Stimulated activated CD8-positive, alpha-beta memory T cell treated with anti-CD3 and anti-CD28 coated beads, Interleukin-2, amount 100 ng/mL, for 1 hour (primary cell): Measurements from ENCODE around the gene CDK9.
A peak's percentile ranks its signal among the peaks of the same experiment; 100 is the strongest.
"Not testable (repeated sequence)": the region's sequence is repeated elsewhere in the genome, so short reads cannot be mapped to it uniquely, and the experiment has no call there.

Experiments
- DNase-seq, 2 donors: peaks; one replicate each; pipeline ENCODE4 v3.0.0-alpha.2; 2020; ENCODE audit warnings: low read depth in 2 of 2

Gene CDK9

DNA sequence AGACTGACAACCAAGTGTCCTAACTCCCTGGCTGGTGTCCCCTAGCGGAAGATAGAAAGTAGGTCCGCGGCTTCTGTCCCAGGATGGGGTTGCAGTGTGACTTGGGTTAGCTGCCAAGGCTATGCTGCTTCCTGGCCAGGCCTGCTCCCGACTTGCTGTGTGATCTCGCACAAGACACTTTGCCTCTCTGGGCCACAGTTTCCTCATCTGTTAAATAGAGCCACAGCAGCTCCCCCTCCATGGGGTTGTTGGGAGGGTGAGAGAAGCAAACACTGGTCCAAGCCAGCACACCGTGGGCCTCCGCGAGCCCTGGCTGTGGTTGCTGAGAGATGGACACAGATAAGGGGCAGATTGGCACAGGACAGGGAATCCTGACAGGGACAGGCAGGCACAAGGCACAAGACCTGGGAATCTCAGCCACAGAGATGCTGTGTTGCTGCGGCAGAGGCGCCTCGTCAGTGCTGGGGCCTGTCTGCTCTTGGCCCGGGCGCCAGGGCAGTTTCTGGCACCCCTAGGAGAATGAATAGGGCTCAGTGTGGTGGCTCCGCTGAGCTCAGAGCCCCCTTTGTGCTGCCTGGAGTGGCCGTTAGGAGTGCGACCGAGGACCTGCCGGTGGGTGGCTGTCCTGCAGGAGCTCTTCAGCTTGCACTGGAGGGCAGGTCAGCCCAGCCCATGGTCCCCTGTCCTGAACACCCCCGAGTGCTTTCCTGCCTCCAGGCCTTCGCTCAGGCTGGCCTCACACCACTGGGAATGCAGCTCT lies 5.5 kb upstream of the CDK9 start:
- DNase-seq, result no peak

DNA sequence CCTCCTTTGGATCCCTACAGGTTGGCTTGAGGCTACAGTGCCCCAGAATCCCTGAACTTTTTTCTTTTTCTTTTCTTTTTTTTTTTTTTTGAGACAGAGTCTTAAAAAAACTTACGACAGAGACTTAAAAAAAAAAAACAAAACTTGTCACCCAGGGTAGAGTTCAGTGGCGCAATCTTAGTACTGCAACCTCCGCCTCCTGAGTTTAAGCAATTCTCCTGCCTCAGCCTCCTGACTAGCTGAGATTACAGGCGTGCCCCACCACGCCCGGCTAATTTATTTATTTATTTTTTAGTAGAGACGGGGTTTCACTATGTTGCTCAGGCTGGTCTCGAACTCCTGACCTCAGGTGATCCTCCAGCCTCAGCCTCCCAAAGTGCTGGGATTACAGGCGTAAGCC lies 4.9 kb upstream of the CDK9 start:
- DNase-seq, result not testable (repeated sequence)

DNA sequence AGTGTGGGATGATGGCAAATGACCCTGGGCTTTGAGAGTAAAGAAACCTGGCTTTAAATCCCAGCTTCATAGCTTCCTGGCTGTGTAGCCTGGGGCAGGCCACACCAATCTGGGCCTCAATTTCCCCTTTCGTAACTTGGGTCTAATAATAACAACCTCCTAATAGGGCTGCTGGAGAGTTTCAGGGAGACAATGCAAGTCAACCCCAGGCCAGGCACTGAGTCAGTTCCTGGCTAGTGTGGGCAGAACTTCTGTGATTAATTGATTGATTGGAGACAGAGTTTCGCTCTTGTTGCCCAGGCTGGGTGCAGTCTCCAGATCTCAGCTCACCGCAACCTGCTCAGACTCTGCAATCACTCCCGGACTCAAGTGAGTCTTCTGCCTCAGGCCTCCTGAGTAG lies 4.0 kb upstream of the CDK9 start:
- no peak for DNase-seq

DNA sequence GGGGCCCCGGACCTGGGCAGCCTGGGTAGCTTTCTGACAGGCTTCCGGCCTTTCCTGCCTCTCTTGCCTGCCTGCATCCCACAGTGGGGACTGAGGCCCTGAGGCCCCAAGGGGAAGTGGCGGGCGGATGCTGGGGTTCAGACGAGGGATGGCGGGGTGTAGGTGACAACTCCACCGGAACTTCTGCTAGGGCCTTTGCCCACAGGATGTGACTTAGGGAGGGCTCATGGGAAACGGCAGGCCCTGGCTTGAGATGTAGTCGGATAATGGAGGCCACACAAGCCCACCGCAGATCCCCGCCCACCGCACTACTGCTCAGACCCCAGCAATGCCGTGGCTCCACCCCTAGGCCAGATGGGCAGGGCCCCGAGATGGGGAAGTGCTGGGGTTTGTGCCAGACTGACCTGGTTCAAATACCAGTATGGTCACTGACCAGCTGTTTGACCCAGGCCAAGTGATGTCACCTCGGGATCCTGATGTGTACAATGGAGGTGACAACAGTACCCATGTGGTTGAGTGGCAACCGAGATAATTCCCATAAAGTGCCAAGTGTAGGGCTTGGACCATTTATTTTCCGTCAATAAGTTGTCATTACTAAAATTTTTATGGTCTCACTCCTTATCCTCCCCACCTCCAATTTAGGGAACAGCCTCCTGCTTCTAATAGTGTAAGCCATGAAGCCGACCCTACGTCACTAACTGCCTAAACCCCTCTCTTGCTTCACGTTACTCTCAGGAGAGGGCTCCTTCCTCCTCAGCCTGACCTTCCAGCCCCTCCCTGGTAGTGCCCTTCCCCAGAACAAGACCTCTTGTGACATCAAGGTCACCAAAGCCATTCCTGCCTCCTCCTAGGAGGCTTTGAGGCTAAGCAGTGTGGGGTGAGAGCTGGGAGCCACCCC lies 2.5 kb upstream of the CDK9 start:
- peak; percentile 54 for DNase-seq

DNA sequence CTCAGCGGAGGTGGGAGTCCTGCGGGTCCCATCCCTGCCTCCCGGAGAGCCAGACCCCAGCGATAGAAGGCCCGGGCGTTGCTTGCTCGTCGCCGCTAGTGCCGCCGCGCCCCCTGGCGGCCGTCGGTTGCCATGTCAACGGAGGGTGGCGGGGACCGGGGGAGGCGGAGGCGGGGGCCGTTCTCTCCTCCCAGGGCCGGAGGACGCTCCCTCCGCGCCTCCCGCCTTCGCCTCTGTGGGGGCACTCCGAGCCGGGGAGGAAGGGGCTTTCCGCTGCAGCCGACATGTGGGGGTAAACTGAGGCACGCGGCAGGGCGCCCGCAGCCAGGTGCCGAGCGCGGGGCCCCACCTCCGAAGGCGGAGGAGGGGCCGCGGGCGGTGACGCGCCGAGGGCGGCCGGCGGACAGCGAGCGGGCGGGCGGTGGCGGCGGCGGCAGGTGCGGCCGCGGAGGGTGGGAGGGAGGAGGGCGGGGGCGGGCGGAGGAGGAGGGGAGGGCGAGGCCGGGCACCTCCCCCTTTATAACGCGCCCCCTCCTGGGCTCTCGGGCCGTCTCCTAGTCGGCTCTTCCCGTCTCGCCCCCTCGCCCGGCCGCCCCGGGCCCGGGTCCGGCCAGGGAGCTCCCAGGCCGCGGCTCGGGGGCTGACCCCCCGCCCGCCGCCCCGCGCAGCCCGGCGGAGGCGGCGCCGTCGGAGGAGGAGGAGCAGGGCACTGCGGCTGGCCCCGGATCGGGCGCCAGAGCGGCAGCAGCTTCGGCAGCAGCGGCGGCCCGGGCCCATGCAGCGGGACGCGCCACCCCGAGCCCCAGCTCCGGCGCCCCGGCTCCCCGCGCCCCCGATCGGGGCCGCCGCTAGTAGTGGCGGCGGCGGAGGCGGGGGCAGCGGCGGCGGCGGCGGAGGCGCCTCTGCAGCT lies 556 bp upstream of the CDK9 start:
- DNase-seq, result peak; percentile 86 to 87

DNA sequence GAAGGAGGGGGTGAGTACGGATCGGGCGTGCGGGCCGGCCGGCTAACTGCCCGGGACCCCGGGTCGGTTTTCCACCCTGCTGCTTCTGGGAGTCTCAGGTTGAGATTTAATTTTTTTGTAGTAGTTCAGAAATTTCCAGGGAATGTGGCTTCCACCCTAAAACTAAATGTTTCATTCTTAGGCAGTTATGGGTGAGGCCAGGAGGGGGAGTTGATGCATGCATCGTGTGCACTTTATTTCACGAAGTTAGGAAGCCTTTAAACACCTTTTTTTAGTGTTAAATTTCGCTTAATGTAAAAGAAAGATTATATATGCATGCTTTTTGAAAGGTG lies 905 bp downstream of the CDK9 start:
- no peak for DNase-seq

DNA sequence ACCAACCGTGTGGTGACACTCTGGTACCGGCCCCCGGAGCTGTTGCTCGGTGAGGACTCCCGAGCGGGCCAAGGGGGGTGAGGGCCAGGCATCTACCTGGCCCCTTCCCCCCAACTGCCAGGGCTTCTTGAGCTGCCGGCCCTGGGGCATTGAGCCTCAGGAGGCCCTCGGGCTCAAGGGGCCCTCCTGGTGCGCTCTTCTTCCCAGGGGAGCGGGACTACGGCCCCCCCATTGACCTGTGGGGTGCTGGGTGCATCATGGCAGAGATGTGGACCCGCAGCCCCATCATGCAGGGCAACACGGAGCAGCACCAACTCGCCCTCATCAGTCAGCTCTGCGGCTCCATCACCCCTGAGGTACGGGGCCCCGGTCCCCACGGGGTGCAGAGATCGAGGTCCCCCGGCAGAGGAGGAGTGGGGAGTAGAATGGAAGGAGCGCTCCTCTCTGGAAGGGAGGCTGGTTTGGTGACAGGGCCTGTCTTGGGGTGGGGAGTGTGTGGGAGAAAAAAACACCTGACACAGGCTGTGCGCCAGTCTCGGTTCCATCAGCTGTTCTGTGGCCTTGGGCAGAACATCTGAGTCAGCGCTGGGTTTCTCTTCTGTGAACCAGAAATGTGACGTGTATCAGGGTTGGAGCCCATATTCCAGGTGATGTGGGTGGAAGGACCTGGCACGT lies 2.6 kb downstream of the CDK9 start:
- no peak for DNase-seq

DNA sequence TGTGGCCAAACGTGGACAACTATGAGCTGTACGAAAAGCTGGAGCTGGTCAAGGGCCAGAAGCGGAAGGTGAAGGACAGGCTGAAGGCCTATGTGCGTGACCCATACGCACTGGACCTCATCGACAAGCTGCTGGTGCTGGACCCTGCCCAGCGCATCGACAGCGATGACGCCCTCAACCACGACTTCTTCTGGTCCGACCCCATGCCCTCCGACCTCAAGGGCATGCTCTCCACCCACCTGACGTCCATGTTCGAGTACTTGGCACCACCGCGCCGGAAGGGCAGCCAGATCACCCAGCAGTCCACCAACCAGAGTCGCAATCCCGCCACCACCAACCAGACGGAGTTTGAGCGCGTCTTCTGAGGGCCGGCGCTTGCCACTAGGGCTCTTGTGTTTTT lies 3.3 kb downstream of the CDK9 start:
- DNase-seq, result no peak

DNA sequence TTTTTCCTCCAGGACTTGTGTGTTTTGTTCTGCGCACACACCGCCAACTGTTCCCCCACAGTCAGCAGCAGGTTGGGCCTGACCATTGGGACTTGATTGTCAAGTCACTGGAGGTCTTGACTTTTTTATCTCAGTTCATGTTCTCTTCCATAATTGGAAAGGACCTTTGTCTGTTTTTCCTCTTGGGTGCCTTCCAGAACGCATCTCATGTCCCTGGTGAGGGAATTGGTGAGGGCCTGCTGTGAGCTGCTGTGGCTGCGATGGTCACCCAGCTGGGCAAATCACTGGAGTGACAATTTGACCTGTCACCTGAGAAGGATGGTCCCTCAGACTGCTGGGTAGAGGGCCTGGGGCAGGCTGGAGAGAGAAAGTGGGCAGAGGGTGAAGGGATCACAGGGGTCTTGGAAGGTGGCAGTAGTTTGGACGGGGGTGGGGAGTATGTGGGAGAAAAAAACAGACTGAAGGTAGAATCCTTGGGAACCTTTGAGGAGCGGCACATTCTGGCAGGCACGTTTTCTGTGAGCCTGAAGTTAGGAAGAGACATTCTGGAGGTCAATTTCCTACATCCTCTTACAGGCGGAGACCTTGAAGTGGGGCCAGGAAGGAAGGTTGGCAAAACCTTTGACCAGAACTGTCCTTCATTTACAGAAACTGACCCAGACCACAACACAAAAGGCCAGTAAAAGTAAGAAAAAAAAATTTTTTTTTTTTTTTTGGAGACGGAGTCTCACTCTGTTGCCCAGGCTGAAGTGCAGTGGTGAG lies 4.4 kb downstream of the CDK9 start:
- DNase-seq, result no peak

DNA sequence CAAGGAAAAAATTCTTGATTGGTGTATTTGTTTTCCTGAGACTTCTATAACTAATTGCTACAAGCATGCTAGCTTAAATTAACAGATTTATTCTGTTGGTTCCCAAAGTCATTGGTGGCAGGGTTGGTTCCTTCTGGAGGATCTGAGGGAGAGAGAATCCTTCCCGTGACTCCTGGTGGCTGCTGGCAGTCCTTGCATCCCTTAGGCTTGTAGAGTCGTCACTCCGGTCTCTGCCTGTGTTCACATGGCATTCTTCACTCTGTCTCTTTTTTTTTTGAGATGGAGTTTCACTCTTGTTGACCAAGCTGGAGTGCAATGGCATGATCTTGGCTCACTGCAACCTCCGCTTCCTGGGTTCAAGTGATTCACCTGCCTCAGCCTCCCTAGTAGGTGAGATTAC lies 5.3 kb downstream of the CDK9 start:
- DNase-seq, result no peak

DNA sequence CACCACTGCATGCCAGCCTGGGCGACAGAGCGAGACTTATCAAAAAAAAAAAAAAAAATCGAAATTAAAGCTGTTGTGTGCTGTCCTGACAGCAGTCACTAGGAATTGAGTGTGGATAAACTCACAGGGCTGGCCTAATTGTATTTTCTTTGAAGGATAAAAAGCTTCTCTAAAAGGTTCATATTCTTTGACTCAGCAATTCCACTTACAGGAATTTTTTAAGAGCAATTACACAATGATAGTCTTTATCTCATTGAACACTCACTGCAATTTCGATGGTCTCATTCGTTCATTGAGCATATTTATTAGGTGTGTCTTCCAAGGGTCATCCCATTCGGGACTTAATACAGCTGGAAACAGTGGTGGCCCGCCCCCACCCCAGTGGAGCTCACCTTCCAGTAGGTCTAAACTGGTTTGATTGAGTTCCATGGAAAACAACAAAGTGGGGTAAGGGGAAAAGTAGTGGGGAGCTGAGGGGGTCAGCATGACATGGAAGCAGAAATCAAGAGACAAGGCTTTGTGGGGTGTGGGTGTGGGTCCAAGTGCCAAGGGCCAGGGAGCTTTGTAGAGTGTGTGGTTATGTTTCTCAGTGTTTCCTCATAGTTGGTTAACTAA lies 6.7 kb downstream of the CDK9 start:
- DNase-seq, result no peak

DNA sequence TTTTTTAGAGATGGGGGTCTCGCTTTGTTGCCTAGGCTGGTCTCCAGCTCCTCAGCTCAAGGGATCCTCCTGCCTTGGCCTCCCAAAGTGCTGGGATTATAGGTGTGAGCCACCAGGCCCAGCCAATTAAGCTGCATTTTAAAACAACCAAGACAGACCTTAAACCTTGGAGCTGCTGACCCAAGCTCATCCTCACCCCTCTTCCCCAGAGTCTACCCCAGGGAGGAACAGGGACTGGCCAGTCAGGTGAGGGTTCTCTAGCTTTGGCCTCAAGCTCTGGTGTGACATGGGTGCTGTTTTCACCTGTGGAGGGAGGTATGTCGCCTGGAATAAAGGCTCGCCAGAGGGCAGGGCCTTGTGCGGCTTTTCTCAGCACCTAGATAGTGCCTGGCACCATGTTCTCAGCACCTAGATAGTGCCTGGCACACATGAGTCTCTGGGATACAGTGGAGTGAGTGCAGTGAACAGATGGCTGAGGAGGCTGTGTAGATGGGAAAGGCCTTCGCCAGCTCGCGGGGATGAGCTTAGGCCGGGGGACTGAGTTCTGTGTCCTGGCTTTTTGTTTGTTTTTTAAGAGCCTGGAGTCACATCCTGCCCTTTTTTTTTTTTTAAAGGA lies 7.4 kb downstream of the CDK9 start:
- no peak for DNase-seq

DNA sequence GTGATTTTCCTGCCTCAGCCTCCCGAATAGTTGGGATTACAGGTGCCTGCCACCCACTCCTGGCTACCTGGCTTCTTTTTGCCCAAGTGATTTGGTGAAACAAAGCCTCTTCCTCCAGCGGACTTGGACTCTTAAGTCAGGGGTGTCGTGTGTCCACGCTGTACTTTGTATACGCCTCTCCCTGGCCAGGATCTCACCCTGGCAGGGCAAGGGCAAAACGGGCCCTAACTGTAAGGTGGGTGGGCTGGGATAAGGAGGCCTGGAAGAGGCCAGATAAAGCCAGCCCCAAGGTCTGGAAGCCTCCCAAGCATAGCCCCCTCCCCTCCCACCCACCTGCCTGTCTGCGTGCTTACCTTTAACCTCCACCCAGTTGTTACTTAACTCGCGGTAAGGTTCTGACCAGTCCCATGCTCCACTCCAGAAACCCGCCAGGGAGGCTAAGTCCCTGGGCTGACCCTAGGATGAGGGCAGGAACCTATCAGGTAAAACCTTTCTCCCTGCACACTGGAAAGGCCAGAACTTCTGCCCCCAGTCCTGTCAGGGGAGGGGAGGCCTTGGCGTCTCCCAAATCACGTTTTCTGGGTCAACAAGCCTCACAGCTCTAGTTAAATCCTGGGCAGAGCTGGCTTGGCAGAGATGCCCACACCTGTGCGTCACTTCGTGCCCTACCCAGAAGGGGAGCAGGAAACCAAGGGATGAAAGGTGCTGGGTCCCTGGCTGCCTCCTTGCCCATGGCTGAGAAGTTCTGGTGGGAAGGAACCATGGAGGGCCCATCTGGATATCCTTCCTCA lies 8.4 kb downstream of the CDK9 start:
- no peak for DNase-seq

DNA sequence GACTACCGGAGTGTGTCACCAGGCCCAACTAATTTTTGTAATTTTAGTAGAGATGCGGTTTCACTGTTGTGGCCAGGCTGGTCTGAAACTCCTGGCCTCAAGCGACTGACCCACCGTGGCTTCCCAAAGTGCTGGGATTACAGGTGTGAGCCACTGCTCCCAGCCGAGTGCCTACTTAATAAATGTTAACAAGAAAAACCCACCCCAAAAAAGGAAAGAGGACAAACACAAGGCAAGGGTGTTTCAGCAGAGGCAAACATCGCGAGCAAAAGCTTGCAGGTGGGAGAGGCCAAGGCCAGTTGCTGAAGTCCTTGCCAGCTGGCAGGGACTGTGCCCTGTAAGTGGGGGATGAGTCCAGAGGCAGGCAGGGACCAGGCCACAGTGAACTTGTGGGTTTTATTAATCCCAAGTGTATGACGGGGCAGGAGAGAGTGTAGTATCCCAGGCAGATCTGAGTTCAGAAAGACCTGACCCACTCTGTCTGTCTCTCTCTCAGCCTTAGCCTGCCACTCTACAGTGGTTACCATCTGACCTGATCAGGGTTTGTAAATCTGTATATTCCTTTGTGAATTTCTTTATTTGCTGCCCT lies 10.5 kb downstream of the CDK9 start:
- DNase-seq, result no peak

DNA sequence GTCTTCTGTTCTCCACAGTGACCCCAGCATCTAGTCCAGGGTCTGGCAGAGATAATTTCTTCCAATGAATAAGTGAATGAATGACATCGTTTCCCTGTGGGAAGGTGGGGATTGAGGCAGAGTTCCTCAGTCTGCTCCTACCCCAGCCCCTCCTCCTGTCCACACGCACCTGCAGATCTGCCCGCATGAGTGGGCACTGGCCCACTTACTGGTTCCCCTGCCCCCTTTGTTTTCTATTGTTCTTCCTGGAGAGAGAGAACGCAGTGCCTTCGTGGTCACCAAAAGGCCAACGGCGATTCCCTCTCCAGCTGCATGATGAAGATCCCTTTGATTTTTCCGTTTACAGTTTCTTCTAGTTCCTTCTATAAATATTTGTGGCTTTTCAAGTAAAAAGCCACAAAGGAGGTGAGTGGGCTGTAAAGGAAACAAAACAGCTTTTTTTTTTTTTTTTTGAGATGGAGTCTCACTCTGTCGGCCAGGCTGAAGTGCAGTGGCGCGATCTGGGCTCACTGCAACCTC lies 11.1 kb downstream of the CDK9 start:
- DNase-seq, result no peak

DNA sequence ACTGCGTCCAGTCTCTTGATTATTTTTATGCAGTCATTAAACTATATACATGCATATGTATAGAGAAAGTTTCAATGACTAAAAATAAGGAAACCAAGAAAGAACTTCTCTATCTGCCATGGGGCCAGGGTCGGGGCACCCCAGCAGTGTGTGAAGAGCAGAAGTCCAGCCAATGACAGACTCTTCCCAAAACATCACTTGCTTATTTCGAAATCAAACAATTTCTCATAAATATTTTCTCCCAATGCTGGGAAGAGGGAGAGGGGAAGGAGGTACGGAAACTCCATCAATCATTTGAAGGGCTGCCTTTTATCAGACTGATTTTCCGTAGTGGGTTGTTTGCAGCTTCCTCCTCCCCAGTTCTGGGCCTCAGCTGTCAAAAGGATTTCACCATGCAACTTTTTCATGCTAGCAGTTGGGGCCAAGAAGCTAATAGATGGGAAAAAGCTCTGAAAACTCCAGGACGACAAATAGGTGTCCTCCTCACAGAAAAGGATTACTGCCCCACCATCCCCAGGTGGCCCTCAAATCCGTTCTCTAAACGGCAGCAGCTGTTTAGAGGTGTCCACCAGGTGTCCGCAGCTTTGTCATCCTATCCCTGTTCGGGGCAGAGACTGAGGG lies 16.2 kb downstream of the CDK9 start:
- no peak for DNase-seq

DNA sequence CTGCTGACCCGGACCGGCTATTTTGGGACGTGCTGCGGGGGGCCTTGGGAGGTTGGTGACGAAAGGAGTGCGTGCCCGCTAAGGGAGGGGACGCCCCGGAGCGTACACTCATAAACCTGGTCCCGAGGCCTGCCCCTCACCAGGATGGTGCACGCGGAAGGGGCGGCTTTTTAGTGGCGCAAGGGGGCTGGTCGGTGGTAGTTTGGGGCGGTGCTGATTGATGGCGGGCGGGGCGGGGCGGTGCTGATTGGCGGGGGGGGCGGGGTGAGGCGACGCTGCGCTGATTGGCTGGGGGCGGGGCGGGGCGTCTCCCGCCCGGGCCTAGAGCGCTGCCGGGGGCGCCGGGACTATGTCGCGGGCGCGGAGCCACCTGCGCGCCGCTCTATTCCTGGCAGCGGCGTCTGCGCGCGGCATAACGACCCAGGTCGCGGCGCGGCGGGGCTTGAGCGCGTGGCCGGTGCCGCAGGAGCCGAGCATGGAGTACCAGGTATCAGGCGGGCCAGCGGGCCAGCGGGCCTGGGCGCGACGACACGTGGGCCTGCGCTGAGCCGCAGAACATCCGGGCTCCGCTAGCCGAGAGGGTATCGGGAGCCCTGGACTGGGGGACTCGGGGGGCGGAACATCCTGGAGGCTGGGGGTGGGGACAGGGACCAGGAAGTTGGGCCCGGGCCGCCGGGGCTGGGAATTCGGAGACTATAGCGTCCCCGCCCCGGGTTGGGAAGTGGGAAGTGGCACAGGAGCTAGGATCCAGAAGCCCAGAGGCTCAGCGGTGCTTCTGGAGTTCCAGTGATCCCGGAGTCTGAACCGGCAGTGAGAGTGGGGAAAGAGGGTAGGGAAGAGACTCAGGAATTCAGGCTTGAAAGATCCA lies 17.0 kb downstream of the CDK9 start, which contains the start of gene FPGS:
Gene FPGS, plus strand, starts transcription at position 307 of the 868 bp plus-strand sequence. Its CDS starts 43 bp downstream, at position 350.
- peak; percentile 56 to 71 for DNase-seq
